Measurements from ENCODE around the gene TFAP2C.

GRCh38 chr20:56653211-56653610, 24.1 kb downstream of the TFAP2C start:
- TF ChIP-seq CTCF (conservative IDR thresholded peaks at IDR 0.05; ENCODE audit: low read depth, low read length) = no peak
- TF ChIP-seq EZH2 (IDR thresholded peaks at IDR 0.05; ENCODE audit: low read length, unreplicated experiment) = no peak

All from PC-3 (cell line).